ENCODE measurements around the gene SRPK1. TPM values are rescaled to one million over a fixed set of nuclear protein-coding genes. Genes with fewer than 3 reads are reported as not detected.

SRPK1 gene
- total and polyA plus RNA-seq, 7 donors, result 17.4 to 47.9 (median 36.6) TPM

DNA sequence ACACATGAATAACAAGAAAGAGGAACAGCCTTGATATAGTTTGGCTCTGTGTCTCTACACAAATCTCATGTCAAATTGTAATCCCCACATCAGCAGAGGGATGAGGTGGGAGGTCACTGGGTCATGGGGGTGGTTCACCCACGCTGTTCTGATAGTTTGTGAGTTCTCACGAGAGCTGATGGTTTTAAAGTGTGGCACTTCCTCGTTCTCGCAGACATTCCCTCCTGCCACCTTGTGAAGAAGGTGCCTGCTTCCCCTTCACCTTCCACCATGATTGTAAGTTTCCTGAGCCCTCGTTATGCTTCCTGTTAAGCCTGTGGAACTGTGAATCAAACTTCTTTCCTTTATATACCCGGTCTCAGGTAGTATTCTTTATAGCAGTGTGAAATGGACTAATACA is 13.1 kb downstream of the SRPK1 start:
- Histone ChIP-seq H3K27me3 (no peaks in the 10 kb centered on the region), H3K9me3 (no peaks in the 10 kb centered on the region), H3K27ac (no peak overlapping the region), H3K36me3 (peaks cover 0 to 6% (median 0%) of the 10 kb centered on the region in 4 donors), H3K4me1 (no peaks in the 10 kb centered on the region), H3K4me3 (no peak overlapping the region)
- no peak for DNase-seq
- TF ChIP-seq, protein P1, sequence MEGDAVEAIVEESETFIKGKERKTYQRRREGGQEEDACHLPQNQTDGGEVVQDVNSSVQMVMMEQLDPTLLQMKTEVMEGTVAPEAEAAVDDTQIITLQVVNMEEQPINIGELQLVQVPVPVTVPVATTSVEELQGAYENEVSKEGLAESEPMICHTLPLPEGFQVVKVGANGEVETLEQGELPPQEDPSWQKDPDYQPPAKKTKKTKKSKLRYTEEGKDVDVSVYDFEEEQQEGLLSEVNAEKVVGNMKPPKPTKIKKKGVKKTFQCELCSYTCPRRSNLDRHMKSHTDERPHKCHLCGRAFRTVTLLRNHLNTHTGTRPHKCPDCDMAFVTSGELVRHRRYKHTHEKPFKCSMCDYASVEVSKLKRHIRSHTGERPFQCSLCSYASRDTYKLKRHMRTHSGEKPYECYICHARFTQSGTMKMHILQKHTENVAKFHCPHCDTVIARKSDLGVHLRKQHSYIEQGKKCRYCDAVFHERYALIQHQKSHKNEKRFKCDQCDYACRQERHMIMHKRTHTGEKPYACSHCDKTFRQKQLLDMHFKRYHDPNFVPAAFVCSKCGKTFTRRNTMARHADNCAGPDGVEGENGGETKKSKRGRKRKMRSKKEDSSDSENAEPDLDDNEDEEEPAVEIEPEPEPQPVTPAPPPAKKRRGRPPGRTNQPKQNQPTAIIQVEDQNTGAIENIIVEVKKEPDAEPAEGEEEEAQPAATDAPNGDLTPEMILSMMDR (IDR thresholded peaks at IDR 0.05), result no peak
- TF ChIP-seq POLR2AphosphoS5 (IDR thresholded peaks at IDR 0.05) (no peak), POLR2A (IDR thresholded peaks at IDR 0.05) (no peak), EP300 (IDR thresholded peaks at IDR 0.05) (no peak)
- intact Hi-C loops (cut with DNase I), result no loop called here
- WGBS, 2 donors, result 71 to 74% methylated on average over 6 of the region's 6 CpGs

DNA sequence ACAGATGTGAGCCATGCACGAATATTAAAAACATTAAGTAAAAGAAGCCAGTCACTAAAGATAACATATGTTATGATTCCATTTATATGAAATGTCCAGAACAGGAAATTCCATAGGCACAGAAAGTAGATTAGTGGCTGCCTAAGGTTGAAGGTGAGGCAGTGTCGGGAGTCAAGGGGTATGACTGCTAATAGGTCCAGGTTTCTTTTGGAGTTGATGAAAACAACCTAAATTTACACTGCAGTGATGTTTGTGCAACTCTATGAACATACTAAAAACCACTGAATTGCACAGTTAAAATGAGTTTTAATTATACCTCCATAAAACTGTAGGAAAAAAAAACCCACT is 14.4 kb downstream of the SRPK1 start:
- DNase-seq, result no peak
- intact Hi-C loops (cut with DNase I), result no loop called here
- H3K9me3 ChIP-seq, result no peaks in the 10 kb centered on the region
- no peaks in the 10 kb centered on the region for H3K27me3 ChIP-seq
- no peak overlapping the region for H3K4me3 ChIP-seq
- H3K4me1 ChIP-seq, result no peaks in the 10 kb centered on the region
- TF ChIP-seq, protein P1 (IDR thresholded peaks at IDR 0.05), result no peak
- TF ChIP-seq POLR2A (IDR thresholded peaks at IDR 0.05) (no peak), EP300 (IDR thresholded peaks at IDR 0.05) (no peak), POLR2AphosphoS5 (IDR thresholded peaks at IDR 0.05) (no peak)
- WGBS, 2 donors, result 85 to 92% methylated on average over 2 of the region's 2 CpGs
- peaks cover 0 to 6% (median 0%) of the 10 kb centered on the region in 4 donors for H3K36me3 ChIP-seq
- no peak overlapping the region for H3K27ac ChIP-seq

DNA sequence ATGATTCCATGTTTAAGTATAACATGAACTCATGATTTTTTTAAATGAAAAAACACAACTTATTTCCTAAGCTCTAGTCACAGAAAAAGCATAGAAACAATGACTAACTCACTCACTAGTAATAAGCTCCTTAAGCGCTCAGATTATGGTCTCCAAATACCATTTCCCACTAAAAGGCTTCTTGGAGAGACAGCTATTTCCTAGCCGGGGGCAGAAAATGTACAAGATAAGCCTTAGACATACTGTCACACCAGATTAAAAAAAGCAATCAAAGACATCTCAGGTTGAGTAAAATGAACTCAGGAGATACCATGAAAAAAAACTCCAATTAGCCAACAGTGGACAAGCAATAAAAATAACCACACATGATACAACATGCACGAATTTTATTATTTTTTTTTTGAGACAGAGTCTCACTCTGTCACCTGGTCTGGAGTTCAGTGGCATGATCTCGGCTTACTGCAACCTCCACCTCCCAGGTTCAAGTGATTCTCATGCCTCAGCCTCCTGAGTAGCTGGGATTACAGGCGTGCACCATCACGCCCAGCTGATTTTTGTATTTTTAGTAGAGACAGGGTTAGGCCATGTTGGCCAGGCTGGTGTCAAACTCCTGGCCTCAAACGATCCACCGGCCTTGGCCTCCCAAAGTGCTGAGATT is 14.9 kb downstream of the SRPK1 start:
- Histone ChIP-seq H3K4me3 (no peak overlapping the region), H3K27ac (no peak overlapping the region), H3K36me3 (peaks cover 0 to 6% (median 0%) of the 10 kb centered on the region in 4 donors), H3K4me1 (no peaks in the 10 kb centered on the region), H3K9me3 (no peaks in the 10 kb centered on the region), H3K27me3 (no peaks in the 10 kb centered on the region)
- intact Hi-C loops (cut with DNase I), result no loop called here
- no peak for TF ChIP-seq POLR2AphosphoS5 (IDR thresholded peaks at IDR 0.05)
- TF ChIP-seq POLR2A (IDR thresholded peaks at IDR 0.05), result no peak
- TF ChIP-seq EP300 (IDR thresholded peaks at IDR 0.05), result no peak
- TF ChIP-seq, protein P1 (IDR thresholded peaks at IDR 0.05), result no peak
- 74 to 83% methylated on average over 8 of the region's 8 CpGs for WGBS, 2 donors
- no peak for DNase-seq

DNA sequence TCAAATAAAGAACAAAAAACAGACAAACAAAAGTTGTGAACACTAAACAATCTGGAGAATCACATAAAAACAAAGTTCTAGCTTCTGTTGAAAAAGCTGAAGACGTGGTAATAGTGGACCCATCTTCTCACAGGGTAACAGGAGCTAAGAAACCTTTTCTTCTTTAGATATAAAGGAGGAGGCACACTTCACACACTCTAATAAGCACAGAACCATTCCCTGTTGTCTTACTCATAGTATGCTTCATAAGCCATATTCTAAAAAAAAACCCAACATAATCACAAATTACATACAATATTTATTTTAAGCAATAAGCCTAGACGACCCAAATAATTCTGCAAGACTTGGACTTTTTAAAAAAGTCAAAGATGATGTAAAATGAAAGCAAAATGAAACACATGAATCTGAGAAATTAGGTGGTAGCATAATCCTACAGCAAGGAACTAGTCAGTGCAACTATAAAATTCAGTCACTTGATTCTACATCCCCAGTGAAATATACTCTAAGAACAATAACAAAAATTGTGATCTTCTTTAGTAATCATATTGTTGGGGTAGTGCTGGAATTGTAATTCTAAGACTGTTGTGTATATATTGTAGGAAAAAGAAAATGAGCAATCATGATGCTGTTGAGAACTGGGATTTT is 15.6 kb downstream of the SRPK1 start:
- peaks cover 0 to 6% (median 0%) of the 10 kb centered on the region in 4 donors for H3K36me3 ChIP-seq
- H3K27me3 ChIP-seq, result no peaks in the 10 kb centered on the region
- no peaks in the 10 kb centered on the region for H3K9me3 ChIP-seq
- intact Hi-C loops (cut with DNase I), result no loop called here
- no peak overlapping the region for H3K27ac ChIP-seq
- DNase-seq, result no peak
- 52 to 70% methylated on average over 2 of the region's 2 CpGs for WGBS, 2 donors
- H3K4me3 ChIP-seq, result no peak overlapping the region
- H3K4me1 ChIP-seq, result no peaks in the 10 kb centered on the region
- TF ChIP-seq EP300 (IDR thresholded peaks at IDR 0.05) (no peak), POLR2AphosphoS5 (IDR thresholded peaks at IDR 0.05) (no peak), POLR2A (IDR thresholded peaks at IDR 0.05) (no peak)
- TF ChIP-seq, protein P1 (IDR thresholded peaks at IDR 0.05), result no peak

Measured in sigmoid colon (tissue), 7 donors.